Measurements from ENCODE around the gene DMC1. TPM values are rescaled to one million over a fixed set of nuclear protein-coding genes. Genes with fewer than 3 reads are reported as not detected.
"Not testable (repeated sequence)": the region's sequence is repeated elsewhere in the genome, so short reads cannot be mapped to it uniquely, and the experiment has no call there.

DMC1 gene
- total and polyA plus RNA-seq, 7 donors, result 0.09 to 0.91 (median 0.34) TPM

- no peak for TF ChIP-seq CTCF (IDR thresholded peaks at IDR 0.05)
- Histone ChIP-seq H3K27me3 (ENCODE audit: insufficient read depth in 3 of 3, low read length in 2 of 3) (no peaks in the 10 kb centered on the region), H3K27ac (no peak overlapping the region), H3K9me3 (no peaks in the 10 kb centered on the region), H3K4me3 (no peak overlapping the region), H3K36me3 (ENCODE audit: insufficient read depth in 1 of 2, low read depth in 1 of 2) (peaks cover 0 to 4% of the 10 kb centered on the region in 2 donors), H3K4me1 (no peaks in the 10 kb centered on the region)
- 62 to 67% (median 67%) methylated on average over 10 of the region's 10 CpGs for WGBS, 3 donors
- DNase-seq (no peak), ATAC-seq (no peak)
- intact Hi-C loops (cut with DNase I), result no loop called here
Observed at GRCh38 chr22:38474003-38474607, 95.9 kb downstream of the DMC1 start.

GRCh38 chr22:38471237-38471636, 98.7 kb downstream of the DMC1 start:
- ATAC-seq (no peak), DNase-seq (no peak)
- intact Hi-C loops (cut with DNase I), result no loop called here
- Histone ChIP-seq H3K4me1 (no peaks in the 10 kb centered on the region), H3K27ac (no peak overlapping the region), H3K36me3 (ENCODE audit: insufficient read depth in 1 of 2, low read depth in 1 of 2) (no peaks in the 10 kb centered on the region), H3K4me3 (no peak overlapping the region), H3K9me3 (no peaks in the 10 kb centered on the region), H3K27me3 (ENCODE audit: insufficient read depth in 3 of 3, low read length in 2 of 3) (peaks cover 0 to 20% (median 0%) of the 10 kb centered on the region in 3 donors)
- no peak for TF ChIP-seq CTCF (IDR thresholded peaks at IDR 0.05)
- 85 to 90% (median 87%) methylated on average over 11 of the region's 11 CpGs for WGBS, 3 donors

GRCh38 chr22:38470179-38470578, 99.8 kb downstream of the DMC1 start:
- H3K36me3 ChIP-seq (ENCODE audit: insufficient read depth in 1 of 2, low read depth in 1 of 2); DNase-seq; H3K4me1 ChIP-seq; ATAC-seq; H3K4me3 ChIP-seq; H3K27ac ChIP-seq; intact Hi-C loops (cut with DNase I); H3K9me3 ChIP-seq: not testable (repeated sequence)
- 93 to 96% (median 94%) methylated on average over 10 of the region's 10 CpGs for WGBS, 3 donors
- H3K27me3 ChIP-seq (ENCODE audit: insufficient read depth in 3 of 3, low read length in 2 of 3), result peaks cover 0 to 20% (median 2%) of the 10 kb centered on the region in 3 donors

GRCh38 chr22:38469306-38469781, 100.6 kb downstream of the DMC1 start:
- 83 to 93% (median 90%) methylated on average over 6 of the region's 6 CpGs for WGBS, 3 donors
- intact Hi-C loops (cut with DNase I), result no loop called here
- ATAC-seq (no peak), DNase-seq (no peak)
- Histone ChIP-seq H3K36me3 (ENCODE audit: insufficient read depth in 1 of 2, low read depth in 1 of 2) (no peaks in the 10 kb centered on the region), H3K27ac (no peak overlapping the region), H3K27me3 (ENCODE audit: insufficient read depth in 3 of 3, low read length in 2 of 3) (peaks cover 0 to 22% (median 2%) of the 10 kb centered on the region in 3 donors), H3K9me3 (no peaks in the 10 kb centered on the region), H3K4me3 (no peak overlapping the region), H3K4me1 (no peaks in the 10 kb centered on the region)
- TF ChIP-seq CTCF (IDR thresholded peaks at IDR 0.05), result no peak

Other genes with a start within 250 kb of the DMC1 start
- not detected for gene KCNJ4, start 115.0 kb downstream of the DMC1 start, total RNA-seq
- under 1 TPM in 1 of 3 donors, not detected in 2; 0.01 TPM for gene KCNJ4, start 115.0 kb downstream of the DMC1 start, polyA plus RNA-seq
- 1 to 10 TPM in 2 of 4 donors, under 1 TPM in 2; 0.80 to 1.9 (median 1.2) TPM for gene KDELR3, start 102.1 kb downstream of the DMC1 start, total RNA-seq
- 1 to 10 TPM in 1 of 3 donors, under 1 TPM in 2; 0.53 to 1.1 (median 0.75) TPM for gene KDELR3, start 102.1 kb downstream of the DMC1 start, polyA plus RNA-seq
- gene DDX17, start 63.9 kb downstream of the DMC1 start, total RNA-seq, result 100 to 1,000 TPM; 127 to 173 (median 150) TPM
- 10 to 100 TPM; 41.4 to 87.7 (median 49.5) TPM for gene DDX17, start 63.9 kb downstream of the DMC1 start, polyA plus RNA-seq
- under 1 TPM; 0.05 to 0.34 (median 0.24) TPM for gene FAM227A, start 86.2 kb upstream of the DMC1 start, total RNA-seq
- under 1 TPM; 0.03 to 0.32 (median 0.05) TPM for gene FAM227A, start 86.2 kb upstream of the DMC1 start, polyA plus RNA-seq
- gene CBY1, start 86.5 kb upstream of the DMC1 start, total RNA-seq, result 10 to 100 TPM; 15.4 to 22.9 (median 16.5) TPM
- gene CBY1, start 86.5 kb upstream of the DMC1 start, polyA plus RNA-seq, result 10 to 100 TPM; 22.8 to 39.5 (median 24.5) TPM
- 10 to 100 TPM; 56.9 to 80.7 (median 64.5) TPM for gene TOMM22, start 111.8 kb upstream of the DMC1 start, total RNA-seq
- gene TOMM22, start 111.8 kb upstream of the DMC1 start, polyA plus RNA-seq, result 100 to 1,000 TPM in 1 of 3 donors, 10 to 100 TPM in 2; 39.5 to 125 (median 74.7) TPM
- 10 to 100 TPM; 16.7 to 27.6 (median 24.4) TPM for gene JOSD1, start 130.8 kb upstream of the DMC1 start, total RNA-seq
- gene JOSD1, start 130.8 kb upstream of the DMC1 start, polyA plus RNA-seq, result 10 to 100 TPM; 14.3 to 58.5 (median 37.5) TPM
- 10 to 100 TPM; 19.3 to 46.1 (median 41.1) TPM for gene GTPBP1, start 135.8 kb upstream of the DMC1 start, total RNA-seq
- gene GTPBP1, start 135.8 kb upstream of the DMC1 start, polyA plus RNA-seq, result 10 to 100 TPM; 16.4 to 24.3 (median 17.4) TPM
- 100 to 1,000 TPM in 3 of 4 donors, 10 to 100 TPM in 1; 57.6 to 152 (median 106) TPM for gene SUN2, start 185.8 kb upstream of the DMC1 start, total RNA-seq
- gene SUN2, start 185.8 kb upstream of the DMC1 start, polyA plus RNA-seq, result 100 to 1,000 TPM in 1 of 3 donors, 10 to 100 TPM in 2; 64.9 to 142 (median 93.6) TPM
- 1 to 10 TPM; 3.5 to 6.4 (median 4.7) TPM for gene DNAL4, start 224.0 kb upstream of the DMC1 start, total RNA-seq
- 10 to 100 TPM in 2 of 3 donors, 1 to 10 TPM in 1; 4.2 to 13.9 (median 11.8) TPM for gene DNAL4, start 224.0 kb upstream of the DMC1 start, polyA plus RNA-seq